Vagina (tissue), 2 donors: ENCODE results near the gene KRTAP5-2. TPM values are rescaled to one million over a fixed set of nuclear protein-coding genes. Genes with fewer than 3 reads are reported as not detected.
"Not testable (repeated sequence)": the region's sequence is repeated elsewhere in the genome, so short reads cannot be mapped to it uniquely, and the experiment has no call there.

Experiments
- DNase-seq, 2 donors: peaks; one replicate each; pipeline ENCODE4 v3.0.0-alpha.2; 2017; ENCODE audit errors: extremely low spot score in 2 of 2
- H3K27ac ChIP-seq: fragments of 200-600 bp; sonication (generic); one replicate; pipeline ENCODE4 v1.5.1; 2019
- H3K27me3 ChIP-seq: fragments of 200-600 bp; sonication (generic); one replicate; pipeline ENCODE4 v1.5.1; 2019
- H3K36me3 ChIP-seq, 2 donors: fragments of 200-600 bp; sonication (generic); one replicate each; pipeline ENCODE4 v1.5.1; 2017 to 2019
- H3K4me1 ChIP-seq: fragments of 200-600 bp; sonication (generic); one replicate; pipeline ENCODE4 v1.5.1; 2019
- H3K4me3 ChIP-seq, 2 donors: fragments of 200-600 bp; sonication (generic); 1 replicate in 1 of 2; 2 replicates in 1 of 2; pipeline ENCODE4 v1.5.1; 2016 to 2019
- H3K9me3 ChIP-seq: fragments of 200-600 bp; sonication (generic); one replicate; pipeline ENCODE4 v1.5.1; 2019
- POLR2A ChIP-seq, 2 donors: fragments of 450-650 bp; IDR thresholded peaks; one replicate each; pipeline ENCODE4 v1.6.1; 2017; ENCODE audit warnings: antibody characterized with exemption in 2 of 2, mild to moderate bottlenecking in 2 of 2, moderate library complexity in 2 of 2
- POLR2AphosphoS5 ChIP-seq, 2 donors: sonication (generic); formaldehyde crosslinking; IDR thresholded peaks; one replicate each; pipeline ENCODE4 v1.9.0; 2017; ENCODE audit warnings: antibody characterized with exemption in 2 of 2, mild to moderate bottlenecking in 2 of 2, low read depth in 1 of 2; ENCODE audit not compliant: insufficient read depth in 1 of 2
- intact Hi-C: fragments of 100-400 bp; cut with DNase I; formaldehyde crosslinking; loops from one replicate; pipeline ENCODE4 v1.15.1; 2023
- total RNA-seq: library from RNA; depleted of rRNA; stranded (reverse); fragments of >200 nt; gene quantifications from one replicate; pipeline ENCODE4 v1.2.3, GENCODE V29; 2016
- TF ChIP-seq, protein P1 (sequence below), 3 experiments: fragments of 450-650 bp in 2 of 3; fragments of 200-600 bp in 1 of 3; sonication (generic) in 1 of 3; IDR thresholded peaks; one replicate each; pipeline ENCODE4 v1.5.1; 2017 to 2019; ENCODE audit warnings: antibody characterized with exemption in 3 of 3, mild to moderate bottlenecking in 2 of 3, moderate library complexity in 2 of 3

KRTAP5-2 gene
- total RNA-seq, 1 donor from 2014 or later: not detected

GRCh38 chr11:1604711-1605110 is 6.6 kb upstream of the KRTAP5-2 start:
- H3K27me3 ChIP-seq: no peaks in the 10 kb centered on the region
- no peaks in the 10 kb centered on the region for H3K36me3 ChIP-seq
- H3K4me3 ChIP-seq: no peak overlapping the region
- intact Hi-C loops: no loop called here
- no peaks in the 10 kb centered on the region for H3K9me3 ChIP-seq
- TF ChIP-seq POLR2A (IDR thresholded peaks at IDR 0.05): no peak
- TF ChIP-seq, protein P1, sequence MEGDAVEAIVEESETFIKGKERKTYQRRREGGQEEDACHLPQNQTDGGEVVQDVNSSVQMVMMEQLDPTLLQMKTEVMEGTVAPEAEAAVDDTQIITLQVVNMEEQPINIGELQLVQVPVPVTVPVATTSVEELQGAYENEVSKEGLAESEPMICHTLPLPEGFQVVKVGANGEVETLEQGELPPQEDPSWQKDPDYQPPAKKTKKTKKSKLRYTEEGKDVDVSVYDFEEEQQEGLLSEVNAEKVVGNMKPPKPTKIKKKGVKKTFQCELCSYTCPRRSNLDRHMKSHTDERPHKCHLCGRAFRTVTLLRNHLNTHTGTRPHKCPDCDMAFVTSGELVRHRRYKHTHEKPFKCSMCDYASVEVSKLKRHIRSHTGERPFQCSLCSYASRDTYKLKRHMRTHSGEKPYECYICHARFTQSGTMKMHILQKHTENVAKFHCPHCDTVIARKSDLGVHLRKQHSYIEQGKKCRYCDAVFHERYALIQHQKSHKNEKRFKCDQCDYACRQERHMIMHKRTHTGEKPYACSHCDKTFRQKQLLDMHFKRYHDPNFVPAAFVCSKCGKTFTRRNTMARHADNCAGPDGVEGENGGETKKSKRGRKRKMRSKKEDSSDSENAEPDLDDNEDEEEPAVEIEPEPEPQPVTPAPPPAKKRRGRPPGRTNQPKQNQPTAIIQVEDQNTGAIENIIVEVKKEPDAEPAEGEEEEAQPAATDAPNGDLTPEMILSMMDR (IDR thresholded peaks at IDR 0.05): no peak
- TF ChIP-seq POLR2AphosphoS5 (IDR thresholded peaks at IDR 0.05; ENCODE audit: insufficient read depth in 1 of 2, low read depth in 1 of 2): no peak
- no peak overlapping the region for H3K27ac ChIP-seq
- DNase-seq: no peak
- H3K4me1 ChIP-seq: no peaks in the 10 kb centered on the region

DNA sequence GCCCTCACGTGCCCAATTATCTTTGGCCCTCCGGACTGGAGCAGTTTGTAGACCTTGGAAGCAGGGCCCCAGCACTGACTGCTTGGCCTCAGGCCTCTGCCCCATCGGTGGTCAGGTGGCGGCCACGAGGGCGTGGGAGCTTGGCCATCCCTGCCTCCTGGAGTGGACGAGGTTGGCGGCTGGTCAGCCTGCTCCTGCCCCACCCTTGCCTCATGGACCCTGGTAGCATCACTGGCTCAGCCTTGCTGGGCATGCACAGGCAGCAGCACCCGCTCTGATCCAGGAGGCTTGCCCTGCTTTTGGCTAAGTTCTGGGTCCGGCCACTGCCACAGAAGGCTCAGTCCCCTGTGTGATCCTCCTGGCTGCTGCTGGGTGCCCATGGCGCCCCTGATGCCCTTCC is 6.1 kb upstream of the KRTAP5-2 start:
- intact Hi-C loops: no loop called here
- Histone ChIP-seq H3K27ac (no peak overlapping the region), H3K27me3 (no peaks in the 10 kb centered on the region)

GRCh38 chr11:1603629-1604028 is 5.5 kb upstream of the KRTAP5-2 start:
- Histone ChIP-seq H3K4me1 (no peaks in the 10 kb centered on the region), H3K36me3 (no peaks in the 10 kb centered on the region), H3K4me3 (no peak overlapping the region), H3K9me3 (no peaks in the 10 kb centered on the region), H3K27me3 (no peaks in the 10 kb centered on the region), H3K27ac (no peak overlapping the region)
- TF ChIP-seq, protein P1 (IDR thresholded peaks at IDR 0.05): no peak
- intact Hi-C loops: no loop called here
- DNase-seq: no peak

More for the DNA sequence above, 6.1 kb upstream of the KRTAP5-2 start:
- no peak for TF ChIP-seq POLR2AphosphoS5 (IDR thresholded peaks at IDR 0.05; ENCODE audit: insufficient read depth in 1 of 2, low read depth in 1 of 2)
- TF ChIP-seq, protein P1 (IDR thresholded peaks at IDR 0.05): no peak
- no peak for TF ChIP-seq POLR2A (IDR thresholded peaks at IDR 0.05)
- no peaks in the 10 kb centered on the region for H3K9me3 ChIP-seq
- no peaks in the 10 kb centered on the region for H3K4me1 ChIP-seq
- H3K36me3 ChIP-seq: no peaks in the 10 kb centered on the region
- H3K4me3 ChIP-seq: no peak overlapping the region
- no peak for DNase-seq

GRCh38 chr11:1601663-1602062 is 3.6 kb upstream of the KRTAP5-2 start:
- intact Hi-C loops, H3K9me3 ChIP-seq, H3K4me3 ChIP-seq, H3K36me3 ChIP-seq, H3K27ac ChIP-seq, H3K4me1 ChIP-seq, DNase-seq, H3K27me3 ChIP-seq: not testable (repeated sequence)

DNA sequence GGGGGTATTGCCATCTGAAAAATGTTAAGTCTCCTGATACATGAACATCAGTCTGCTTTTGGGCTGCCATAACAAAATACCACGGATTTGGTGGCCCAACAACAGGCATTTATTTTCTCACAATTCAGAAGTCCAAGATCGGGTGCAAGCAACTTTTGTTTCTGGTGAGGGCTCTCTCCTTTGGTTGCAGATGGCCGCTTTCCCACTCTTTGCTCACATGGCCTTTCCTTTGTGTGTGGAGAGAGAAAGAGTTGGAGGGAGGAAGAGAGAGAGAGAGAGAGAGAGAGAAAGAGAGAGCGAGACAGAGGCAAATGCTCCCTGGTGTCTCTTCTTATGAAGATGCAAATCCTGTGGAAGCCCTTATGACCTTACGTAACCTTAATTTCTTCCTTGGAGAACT is 2.5 kb upstream of the KRTAP5-2 start:
- intact Hi-C loops: no loop called here
- Histone ChIP-seq H3K9me3 (no peaks in the 10 kb centered on the region), H3K36me3 (no peaks in the 10 kb centered on the region), H3K27ac (no peak overlapping the region), H3K4me1 (no peaks in the 10 kb centered on the region), H3K4me3 (no peak overlapping the region), H3K27me3 (no peaks in the 10 kb centered on the region)
- TF ChIP-seq POLR2AphosphoS5 (IDR thresholded peaks at IDR 0.05; ENCODE audit: insufficient read depth in 1 of 2, low read depth in 1 of 2) (no peak), POLR2A (IDR thresholded peaks at IDR 0.05) (no peak)
- TF ChIP-seq, protein P1 (IDR thresholded peaks at IDR 0.05): no peak
- no peak for DNase-seq

DNA sequence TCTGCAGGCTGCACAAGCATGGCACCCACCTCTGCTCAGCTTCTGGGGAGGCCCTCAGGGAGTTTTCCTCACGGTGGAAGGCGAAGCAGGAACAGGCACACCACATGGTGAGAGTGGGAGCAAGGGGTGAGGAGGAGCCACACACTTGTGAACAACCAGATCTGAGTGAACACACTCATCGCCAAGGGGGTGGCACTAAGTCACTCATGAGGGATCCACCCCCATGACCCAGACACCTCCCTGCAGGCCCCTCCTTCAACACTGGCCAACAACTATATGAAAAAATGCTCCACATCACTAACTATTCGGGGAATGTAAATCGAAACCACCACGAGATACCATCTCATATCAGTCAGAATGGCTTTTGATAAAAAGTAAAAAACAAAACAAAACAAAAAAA is 722 bp upstream of the KRTAP5-2 start:
- no peaks in the 10 kb centered on the region for H3K36me3 ChIP-seq
- intact Hi-C loops: no loop called here
- H3K9me3 ChIP-seq: no peaks in the 10 kb centered on the region
- no peaks in the 10 kb centered on the region for H3K4me1 ChIP-seq
- no peak overlapping the region for H3K4me3 ChIP-seq
- no peaks in the 10 kb centered on the region for H3K27me3 ChIP-seq
- H3K27ac ChIP-seq: no peak overlapping the region
- TF ChIP-seq POLR2AphosphoS5 (IDR thresholded peaks at IDR 0.05; ENCODE audit: insufficient read depth in 1 of 2, low read depth in 1 of 2) (no peak), POLR2A (IDR thresholded peaks at IDR 0.05) (no peak)
- TF ChIP-seq, protein P1 (IDR thresholded peaks at IDR 0.05): no peak
- no peak for DNase-seq

GRCh38 chr11:1598406-1598805 is 312 bp upstream of the KRTAP5-2 start:
- H3K4me3 ChIP-seq, H3K27me3 ChIP-seq, intact Hi-C loops, H3K9me3 ChIP-seq, H3K27ac ChIP-seq, DNase-seq, H3K36me3 ChIP-seq, H3K4me1 ChIP-seq: not testable (repeated sequence)
